Thyroid gland (tissue), 4 donors: Measurements from ENCODE around the gene ZNF746.

Experiments
- POLR2A ChIP-seq, 2 donors: fragments of 450-650 bp; IDR thresholded peaks; one replicate each; pipeline ENCODE4 v1.6.1; 2017; ENCODE audit warnings: antibody characterized with exemption in 2 of 2, mild to moderate bottlenecking in 2 of 2, moderate library complexity in 1 of 2
- TF ChIP-seq, protein P1 (sequence below), 6 experiments: fragments of 200-600 bp in 3 of 6; fragments of 450-650 bp in 3 of 6; sonication (generic) in 3 of 6; IDR thresholded peaks; one replicate each; pipeline ENCODE4 v1.5.1; 2016 to 2019; ENCODE audit warnings: antibody characterized with exemption in 6 of 6, mild to moderate bottlenecking in 2 of 6, inconsistent platforms in 1 of 6, moderate library complexity in 1 of 6

DNA sequence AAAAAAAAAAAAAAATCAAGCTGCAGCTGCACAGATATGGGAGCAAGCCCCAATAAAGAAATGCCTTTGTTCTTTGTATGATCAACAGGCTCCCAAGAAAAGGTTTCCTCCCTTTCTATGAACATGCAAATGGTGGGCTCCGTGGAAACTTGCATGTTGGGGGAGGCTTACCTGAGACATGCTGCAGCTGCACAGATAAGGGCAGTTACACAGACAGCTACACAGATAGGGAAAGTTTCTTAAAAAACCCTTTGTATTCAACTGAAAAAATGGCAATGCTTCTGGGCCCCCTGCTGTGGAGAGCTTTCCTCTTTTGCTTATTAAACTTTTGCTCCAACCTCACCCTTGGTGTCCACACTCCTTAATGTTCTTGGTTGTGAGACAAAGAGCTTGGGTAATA lies 29.8 kb upstream of the ZNF746 start:
- TF ChIP-seq, protein P1, sequence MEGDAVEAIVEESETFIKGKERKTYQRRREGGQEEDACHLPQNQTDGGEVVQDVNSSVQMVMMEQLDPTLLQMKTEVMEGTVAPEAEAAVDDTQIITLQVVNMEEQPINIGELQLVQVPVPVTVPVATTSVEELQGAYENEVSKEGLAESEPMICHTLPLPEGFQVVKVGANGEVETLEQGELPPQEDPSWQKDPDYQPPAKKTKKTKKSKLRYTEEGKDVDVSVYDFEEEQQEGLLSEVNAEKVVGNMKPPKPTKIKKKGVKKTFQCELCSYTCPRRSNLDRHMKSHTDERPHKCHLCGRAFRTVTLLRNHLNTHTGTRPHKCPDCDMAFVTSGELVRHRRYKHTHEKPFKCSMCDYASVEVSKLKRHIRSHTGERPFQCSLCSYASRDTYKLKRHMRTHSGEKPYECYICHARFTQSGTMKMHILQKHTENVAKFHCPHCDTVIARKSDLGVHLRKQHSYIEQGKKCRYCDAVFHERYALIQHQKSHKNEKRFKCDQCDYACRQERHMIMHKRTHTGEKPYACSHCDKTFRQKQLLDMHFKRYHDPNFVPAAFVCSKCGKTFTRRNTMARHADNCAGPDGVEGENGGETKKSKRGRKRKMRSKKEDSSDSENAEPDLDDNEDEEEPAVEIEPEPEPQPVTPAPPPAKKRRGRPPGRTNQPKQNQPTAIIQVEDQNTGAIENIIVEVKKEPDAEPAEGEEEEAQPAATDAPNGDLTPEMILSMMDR (IDR thresholded peaks at IDR 0.05): no peak
- TF ChIP-seq POLR2A (IDR thresholded peaks at IDR 0.05): no peak
